NCI-H1092 treated with DMSO at 0.1 percent for 48 hours (cell line): ENCODE measurements around the gene ADAMTS2.

Source experiments
- DNase-seq: peaks from one replicate; lab custom pipeline; 2025; lab: John Stamatoyannopoulos, UW

The ADAMTS2 gene

DNA sequence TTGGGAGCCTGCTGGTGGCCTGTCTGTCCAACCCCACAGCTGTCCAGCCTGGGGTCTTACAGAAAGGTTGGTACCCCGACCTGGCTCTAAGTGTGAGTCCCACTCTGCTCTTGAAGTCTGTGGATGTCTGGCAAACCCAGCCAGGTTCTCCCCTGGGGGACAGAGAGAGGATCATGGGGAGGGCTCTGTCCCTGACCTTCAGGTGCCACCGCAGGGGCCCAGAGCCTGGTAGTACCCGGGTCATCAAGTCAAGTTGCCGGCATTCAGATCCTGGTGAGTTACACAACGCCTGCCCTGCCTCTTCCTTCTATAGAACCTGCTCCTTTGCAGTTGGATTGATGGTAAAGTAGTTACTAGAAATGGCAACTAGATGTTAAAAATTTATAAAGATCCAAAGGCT, 66.7 kb downstream of the ADAMTS2 start:
- no peak for DNase-seq

GRCh38 chr5:179278119-179278518, 67.1 kb downstream of the ADAMTS2 start:
- no peak for DNase-seq

GRCh38 chr5:179276838-179277395, 68.3 kb downstream of the ADAMTS2 start:
- no peak for DNase-seq

DNA sequence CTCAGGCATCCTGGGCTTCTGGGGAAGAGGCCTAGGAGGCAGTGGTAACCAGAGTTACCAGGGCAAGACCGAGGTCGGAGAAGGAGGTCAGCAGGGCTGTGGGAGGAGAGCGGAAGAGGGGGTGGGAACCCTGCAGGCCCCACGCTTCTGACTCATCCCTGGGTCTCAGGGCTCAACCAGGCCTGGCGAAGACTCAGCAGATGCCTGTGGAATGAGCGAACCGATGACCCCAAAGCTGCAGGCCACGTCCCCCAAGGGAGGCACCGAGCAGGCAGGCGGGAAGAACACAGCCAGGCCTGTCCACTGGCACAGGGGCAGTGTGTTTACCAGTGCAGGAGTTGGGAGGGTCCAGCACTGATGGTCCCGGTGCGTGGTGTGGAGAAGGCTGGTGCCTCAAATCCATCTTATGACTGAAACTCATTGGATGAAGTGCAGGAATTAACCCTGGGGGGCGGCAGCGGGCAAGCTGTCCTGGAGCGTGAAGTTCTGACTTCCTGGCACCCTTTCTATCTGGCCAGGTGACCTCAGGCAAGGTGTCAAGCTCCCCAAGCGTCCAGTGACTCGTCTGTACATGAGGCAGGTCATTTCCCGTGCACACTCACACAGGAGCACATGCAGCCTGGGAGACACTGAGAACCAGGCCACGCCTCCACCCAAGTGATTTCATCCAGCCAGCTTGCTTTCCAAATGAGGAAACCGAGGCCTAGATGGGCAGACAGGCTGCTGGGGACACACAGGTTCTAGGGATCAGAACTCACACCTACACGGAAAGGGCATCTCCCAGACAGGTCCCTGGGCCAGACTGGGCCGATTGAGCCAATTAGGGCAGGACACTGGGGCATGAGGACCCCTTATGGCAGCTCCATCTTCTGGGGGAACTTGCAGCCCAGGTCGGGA, 69.1 kb downstream of the ADAMTS2 start:
- no peak for DNase-seq

GRCh38 chr5:179275381-179275878, 69.8 kb downstream of the ADAMTS2 start:
- DNase-seq = no peak

- no peak for DNase-seq
Observed at GRCh38 chr5:179274321-179275315, 70.6 kb downstream of the ADAMTS2 start.

DNA sequence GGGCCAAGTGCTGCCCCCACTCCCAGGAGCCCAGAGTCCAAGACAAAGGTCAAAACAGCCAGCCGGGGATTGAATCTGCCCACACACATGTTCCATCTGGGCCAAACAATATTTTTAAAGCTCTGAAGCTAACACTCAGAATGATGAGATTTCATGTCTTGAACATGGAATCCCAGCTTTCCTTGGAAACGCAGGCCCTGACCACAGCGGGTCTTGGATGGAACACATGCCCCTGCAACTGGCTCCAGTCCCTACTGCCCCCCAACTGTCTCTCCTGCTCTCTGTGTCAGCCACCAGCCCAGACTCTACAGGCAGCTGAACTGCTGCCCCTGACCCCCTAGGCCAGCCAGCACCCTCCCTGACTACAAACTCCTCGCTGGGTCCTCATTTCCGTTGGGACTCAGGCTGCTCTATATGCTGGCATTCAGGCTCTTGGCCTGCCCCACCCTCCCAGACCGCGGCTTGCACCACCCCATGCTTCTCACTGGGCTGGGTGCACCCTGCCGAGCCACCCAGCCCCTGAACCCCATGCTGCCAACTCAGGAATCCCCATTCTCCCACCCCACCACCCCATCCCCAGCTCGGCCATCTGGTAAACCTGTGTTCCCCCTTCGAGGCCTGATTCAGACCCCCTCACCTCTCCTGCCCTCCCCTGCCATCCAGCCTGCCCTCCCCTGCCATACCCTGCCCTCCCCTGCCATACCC, 71.7 kb downstream of the ADAMTS2 start:
- no peak for DNase-seq

- DNase-seq = no peak
Observed at GRCh38 chr5:179273073-179273435, 72.2 kb downstream of the ADAMTS2 start.

GRCh38 chr5:179272326-179273072, 72.8 kb downstream of the ADAMTS2 start:
- no peak for DNase-seq

GRCh38 chr5:179271821-179272325, 73.4 kb downstream of the ADAMTS2 start:
- no peak for DNase-seq

DNA sequence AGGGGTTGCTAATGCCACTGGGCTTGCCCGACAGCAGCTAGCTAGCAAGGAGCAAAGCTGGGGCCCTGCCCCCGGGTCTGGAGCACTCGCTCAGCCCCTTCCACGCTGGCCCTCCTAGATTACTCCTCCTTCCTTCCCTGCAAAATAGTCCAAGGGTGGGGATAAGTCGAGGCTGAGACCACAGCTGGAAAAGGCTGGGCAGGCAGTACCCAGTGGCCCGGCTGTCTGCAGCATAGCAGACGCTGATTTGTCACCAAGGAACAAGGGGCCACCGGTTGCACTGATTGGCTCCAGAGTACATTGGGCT, 73.9 kb downstream of the ADAMTS2 start:
- no peak for DNase-seq

DNA sequence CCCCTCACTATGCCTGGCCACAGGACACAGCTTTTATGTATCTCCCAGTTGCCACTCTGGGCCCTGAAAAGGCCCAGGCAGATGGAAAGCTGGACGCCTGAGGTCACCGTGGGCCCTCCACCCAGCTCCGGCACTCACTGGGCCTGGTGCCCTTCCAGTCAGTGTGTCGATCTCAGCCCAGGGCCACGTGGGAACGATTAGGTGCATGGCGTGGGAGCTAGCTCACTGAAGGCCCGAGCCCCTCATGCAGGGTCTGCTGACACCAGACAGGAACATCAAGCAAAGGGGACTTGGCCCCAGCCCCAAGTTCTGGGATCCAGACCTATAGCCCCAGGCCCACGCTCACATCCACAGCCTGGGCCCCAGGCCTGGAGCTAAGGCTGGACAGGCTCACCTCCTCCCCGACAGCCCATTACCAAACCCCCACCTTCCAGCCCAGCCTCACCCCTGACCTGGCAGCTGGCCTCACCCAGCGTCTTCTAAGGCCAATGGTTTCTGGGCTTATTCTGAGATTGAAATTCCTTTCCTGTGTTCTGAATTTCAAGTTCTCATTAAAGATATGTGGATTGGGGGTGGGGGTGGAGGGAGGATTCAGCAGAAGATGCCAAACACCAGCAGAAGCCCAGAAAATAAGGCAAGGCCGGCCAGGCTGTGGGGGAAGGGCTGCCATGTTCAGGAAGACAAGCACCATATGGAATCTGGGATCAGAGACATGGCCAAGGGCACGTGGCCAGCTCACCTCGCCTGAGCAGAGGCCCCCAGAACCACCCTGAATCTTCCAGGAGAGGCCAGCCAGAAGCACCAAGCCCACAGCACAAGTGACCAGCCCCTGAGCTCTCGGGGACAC, 74.5 kb downstream of the ADAMTS2 start:
- DNase-seq = no peak

DNA sequence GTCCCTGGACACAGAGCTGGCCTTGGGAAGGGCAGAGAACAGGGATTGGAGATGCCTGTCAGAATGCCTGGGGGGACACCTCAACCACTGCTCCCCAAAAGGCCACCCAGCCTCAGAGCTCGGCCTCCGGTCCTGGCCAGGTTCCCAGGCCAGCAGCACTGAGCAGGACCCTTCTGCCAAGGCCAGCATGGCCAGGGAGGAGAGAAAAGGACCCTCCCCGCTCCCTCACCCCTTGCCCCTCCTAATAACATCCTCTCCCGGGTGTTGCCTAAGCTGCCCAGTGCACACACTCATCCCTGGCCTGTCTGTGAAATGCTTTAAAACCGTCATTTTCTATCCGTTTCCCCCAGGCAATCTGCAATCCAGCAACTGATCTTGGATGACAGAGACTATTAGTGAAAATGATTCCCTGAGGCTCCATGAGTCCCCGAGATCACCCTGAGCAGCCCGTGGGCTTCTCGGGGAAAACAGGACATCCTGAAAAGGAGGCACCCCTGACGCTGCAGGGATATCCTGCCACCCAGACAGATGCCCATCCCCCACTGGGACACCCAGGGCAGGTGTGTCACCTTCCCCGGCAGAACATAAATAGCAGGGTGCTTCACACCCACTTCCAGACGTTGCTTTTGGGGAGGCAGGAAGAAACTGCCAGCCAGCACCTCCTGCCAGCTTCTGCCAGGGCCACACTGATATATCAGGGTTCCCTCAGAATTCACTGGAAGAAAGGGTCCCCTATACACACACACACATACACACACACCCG, 75.3 kb downstream of the ADAMTS2 start:
- no peak for DNase-seq

DNA sequence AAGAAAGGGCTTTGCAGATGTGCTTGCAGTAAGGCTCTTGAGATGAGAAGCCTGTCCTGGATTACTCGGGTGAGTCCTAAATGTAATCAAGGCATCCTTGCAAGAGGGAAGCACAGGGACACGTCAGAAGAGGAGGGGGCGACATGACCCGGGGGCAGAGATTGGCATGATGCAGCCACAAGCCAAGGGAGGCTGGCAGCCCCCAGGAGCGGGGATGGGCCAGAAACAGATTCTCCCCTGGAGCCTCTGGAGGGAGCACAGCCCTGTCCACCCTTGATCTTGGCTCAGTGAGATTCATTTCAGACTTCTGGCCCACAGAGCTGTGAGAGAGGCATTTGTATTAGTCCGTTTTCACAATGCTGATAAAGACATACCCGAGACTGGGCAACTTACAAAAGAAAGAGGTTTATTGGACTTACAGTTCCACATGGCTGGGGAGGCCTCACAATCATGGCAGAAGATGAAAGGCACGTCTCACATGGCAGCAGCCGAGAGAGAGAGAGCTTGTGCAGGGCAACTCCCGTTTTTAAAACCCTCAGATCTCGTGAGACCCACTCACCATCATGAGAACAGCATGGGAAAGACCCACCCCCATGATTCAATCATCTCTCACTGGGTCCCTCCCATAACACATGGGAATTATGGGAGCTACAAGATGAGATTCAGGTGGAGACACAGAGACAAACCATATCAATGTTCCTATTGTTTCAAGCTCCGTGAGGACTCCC, 76.1 kb downstream of the ADAMTS2 start:
- no peak for DNase-seq

DNA sequence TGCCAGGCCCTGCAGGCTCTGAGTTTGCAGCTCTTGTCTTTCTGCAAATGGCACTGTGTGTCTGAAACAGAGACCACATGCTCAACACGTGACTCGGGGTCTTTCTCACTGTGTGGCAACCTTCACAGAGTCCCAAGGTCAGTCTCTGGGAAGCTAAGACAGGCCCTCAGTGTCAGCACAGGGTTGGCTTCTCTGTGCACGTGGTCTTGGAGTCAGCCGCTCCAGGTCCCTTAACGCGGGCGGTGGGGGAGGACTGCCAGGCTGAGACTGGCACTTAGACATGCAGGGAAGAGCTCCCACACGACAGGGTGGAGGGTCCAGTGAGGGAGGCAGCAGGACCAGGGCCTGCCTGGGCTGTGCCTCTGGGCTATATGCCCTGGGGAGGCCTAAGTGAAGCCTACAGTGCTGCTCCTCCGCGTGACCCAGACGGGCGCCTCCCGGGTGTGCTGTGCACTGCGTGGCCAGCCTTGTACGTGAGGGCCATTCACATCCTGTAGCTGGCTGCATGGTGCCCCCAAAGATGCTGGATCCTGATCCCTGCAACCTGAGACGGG, 76.8 kb downstream of the ADAMTS2 start:
- no peak for DNase-seq

DNA sequence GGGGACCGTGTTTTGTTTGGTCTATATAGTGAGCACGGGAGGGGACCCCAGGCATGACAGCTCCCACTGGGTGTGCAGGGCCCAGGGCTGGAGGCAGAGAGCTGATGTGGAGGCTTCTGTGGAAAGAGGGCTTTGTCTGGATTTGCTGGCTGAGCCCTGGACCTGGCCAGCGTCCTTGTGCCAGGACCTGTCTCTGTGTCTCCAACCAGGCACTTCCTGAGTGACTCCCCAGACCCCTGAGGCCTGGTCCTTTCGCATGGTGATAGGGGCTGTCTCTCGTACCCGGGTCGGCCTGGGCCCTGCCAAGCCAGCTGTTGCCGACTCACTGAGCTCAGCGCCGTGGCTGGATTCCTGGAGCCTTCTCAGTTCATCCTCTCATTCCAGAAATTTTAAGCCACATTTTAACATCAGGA, 77.6 kb downstream of the ADAMTS2 start:
- DNase-seq = no peak

- DNase-seq = no peak
Observed at GRCh38 chr5:179267071-179267670, 78.1 kb downstream of the ADAMTS2 start.
